CD4-positive, alpha-beta memory T cell (primary cell): ENCODE results near the gene GPR153. TPM values are rescaled to one million over a fixed set of nuclear protein-coding genes. Genes with fewer than 3 reads are reported as not detected.
A peak's percentile ranks its signal among the peaks of the same experiment; 100 is the strongest.

Source experiments
- CTCF ChIA-PET: fragments of 350-600 bp; sonication (Branson Sonifier 250); formaldehyde crosslinking; loops from one replicate; lab custom pipeline; 2021; ENCODE audit warnings: inconsistent platforms; ENCODE audit not compliant: partially characterized antibody; lab: Charles Lee
- POLR2A ChIA-PET: fragments of 350-600 bp; sonication (Branson Sonifier 250); formaldehyde crosslinking; loops from one replicate; lab custom pipeline; 2021; ENCODE audit not compliant: partially characterized antibody; lab: Charles Lee
- DNase-seq, 5 donors: peaks; one replicate each; pipeline versions ENCODE4 v3.0.0 to v3.0.0-alpha.2; 2020 to 2022; ENCODE audit warnings: mixed read lengths in 1 of 5
- H3K27ac ChIP-seq: one replicate; pipeline ENCODE4 v1.7.0; 2013; ENCODE audit warnings: low read depth, low read length
- H3K27me3 ChIP-seq: 2 replicates; pipeline ENCODE4 v1.7.0; 2013; ENCODE audit warnings: mild to moderate bottlenecking, low read length, moderate library complexity; ENCODE audit not compliant: insufficient read depth
- H3K36me3 ChIP-seq: 2 replicates; pipeline ENCODE4 v1.7.0; 2013; ENCODE audit warnings: mild to moderate bottlenecking, low read length, moderate library complexity; ENCODE audit not compliant: insufficient read depth
- H3K4me1 ChIP-seq: 2 replicates; pipeline ENCODE4 v1.7.0; 2013; ENCODE audit warnings: mild to moderate bottlenecking, low read length, moderate library complexity; ENCODE audit not compliant: insufficient read depth
- H3K4me3 ChIP-seq, 2 donors: one replicate each; pipeline ENCODE4 v1.7.0; 2013; ENCODE audit warnings: low read length in 2 of 2, mild to moderate bottlenecking in 1 of 2
- H3K9me3 ChIP-seq, 2 donors: one replicate each; pipeline ENCODE4 v1.7.0; 2013; ENCODE audit warnings: low read length in 2 of 2, control low read depth in 1 of 2; ENCODE audit not compliant: control insufficient read depth in 1 of 2
- H3K27ac Mint-ChIP-seq, 7 donors: one replicate each; pipeline ENCODE4 v1.8.0; 2020 to 2021; ENCODE audit warnings: mixed read lengths in 7 of 7, mild to moderate bottlenecking in 6 of 7, inconsistent platforms in 3 of 7, moderate library complexity in 3 of 7
- H3K27me3 Mint-ChIP-seq, 2 donors: one replicate each; pipeline ENCODE4 v1.8.0; 2020 to 2021; ENCODE audit warnings: mixed read lengths in 2 of 2
- H3K36me3 Mint-ChIP-seq, 2 donors: one replicate each; pipeline ENCODE4 v1.8.0; 2020 to 2021; ENCODE audit warnings: mixed read lengths in 2 of 2, inconsistent platforms in 1 of 2, mild to moderate bottlenecking in 1 of 2
- H3K4me1 Mint-ChIP-seq, 4 donors: one replicate each; pipeline ENCODE4 v1.8.0; 2020 to 2021; ENCODE audit warnings: mixed read lengths in 4 of 4, mild to moderate bottlenecking in 1 of 4
- H3K4me3 Mint-ChIP-seq, 8 donors: one replicate each; pipeline ENCODE4 v1.8.0; 2020 to 2021; ENCODE audit warnings: mixed read lengths in 8 of 8, mild to moderate bottlenecking in 7 of 8, moderate library complexity in 6 of 8, inconsistent platforms in 3 of 8
- H3K9me3 Mint-ChIP-seq, 8 donors: one replicate each; pipeline ENCODE4 v1.8.0; 2020 to 2021; ENCODE audit warnings: mixed read lengths in 8 of 8, mild to moderate bottlenecking in 5 of 8, inconsistent platforms in 3 of 8, moderate library complexity in 1 of 8
- intact Hi-C: fragments of 100-400 bp; cut with micrococcal nuclease; formaldehyde crosslinking; loops from one replicate; pipeline ENCODE4 v1.15.1; 2023
- polyA plus RNA-seq, 2 donors: library from polyadenylated mRNA; unstranded; fragments of 300-500 nt; fragmentation: Illumina TruSeq; gene quantifications; one replicate each; pipeline ENCODE4 v1.2.3, GENCODE V29; 2021
- total RNA-seq, 2 experiments: library from RNA; stranded (reverse); gene quantifications; one replicate each; pipeline ENCODE4 v1.2.3, GENCODE V29; 2021

GPR153 gene
- total and polyA plus RNA-seq, 4 experiments from 2014 or later: 0.32 to 0.33 TPM; not detected in 2

- H3K4me3 Mint-ChIP-seq: peak overlapping the region; percentile 61 to 83 (median 70)
- no peak overlapping the region for H3K27ac ChIP-seq
- no peaks in the 10 kb centered on the region for H3K36me3 Mint-ChIP-seq
- no peaks in the 10 kb centered on the region for H3K9me3 Mint-ChIP-seq
- no peak overlapping the region for H3K4me3 ChIP-seq
- H3K27me3 ChIP-seq: no peaks in the 10 kb centered on the region
- H3K27me3 Mint-ChIP-seq: peaks cover 0 to 3% of the 10 kb centered on the region in 2 donors
- DNase-seq: no peak
- ChIA-PET CTCF (interaction anchor here (0.5 to 4.6 kb wide), 4 partner anchors 13 to 428 kb away, joined by 3 to 20 read pairs (median 4); partner anchors contain the start of gene ICMT), POLR2A (interaction anchor here (0.6 to 1.9 kb wide), 6 partner anchors 9 to 283 kb away, joined by 3 to 8 read pairs (median 4); no protein-coding TSS in a partner anchor)
- H3K27ac Mint-ChIP-seq: peak overlapping the region in 2 of 7 donors; percentile 31 to 65
- no peaks in the 10 kb centered on the region for H3K9me3 ChIP-seq
- peaks cover 2 to 27% (median 9%) of the 10 kb centered on the region in 4 donors for H3K4me1 Mint-ChIP-seq
- H3K4me1 ChIP-seq: peaks cover 25% of the 10 kb centered on the region
- H3K36me3 ChIP-seq: no peaks in the 10 kb centered on the region
- intact Hi-C loops: loop anchor here (5.0 kb wide), 1 partner anchor 40 kb away; no protein-coding TSS in a partner anchor
These were observed 53.6 kb downstream of the GPR153 start for GRCh38 chr1:6207075-6207885.

- Mint-ChIP-seq H3K36me3 (no peaks in the 10 kb centered on the region), H3K4me1 (peaks cover 2 to 27% (median 10%) of the 10 kb centered on the region in 4 donors), H3K4me3 (peak overlapping the region; percentile 56 to 83 (median 70)), H3K27ac (peak overlapping the region in 2 of 7 donors; percentile 30 to 35), H3K9me3 (no peaks in the 10 kb centered on the region), H3K27me3 (peaks cover 0 to 3% of the 10 kb centered on the region in 2 donors)
- Histone ChIP-seq H3K4me1 (peaks cover 25% of the 10 kb centered on the region), H3K27ac (no peak overlapping the region), H3K4me3 (peak overlapping the region in 1 of 2 donors; percentile 67), H3K9me3 (no peaks in the 10 kb centered on the region), H3K36me3 (no peaks in the 10 kb centered on the region), H3K27me3 (no peaks in the 10 kb centered on the region)
- ChIA-PET CTCF (interaction anchor here (0.5 to 4.6 kb wide), 7 partner anchors 9 to 427 kb away, joined by 3 to 20 read pairs (median 3); partner anchors contain the start of genes ICMT and NOL9), POLR2A (interaction anchor here (1.1 to 1.9 kb wide), 3 partner anchors 29 to 213 kb away, joined by 4 to 8 read pairs (median 5); partner anchors contain the start of gene ICMT)
- no peak for DNase-seq
- intact Hi-C loops: loop anchor here (5.0 kb wide), 1 partner anchor 41 kb away; no protein-coding TSS in a partner anchor
These were observed 54.4 kb downstream of the GPR153 start for GRCh38 chr1:6206520-6206855.

GRCh38 chr1:6205849-6206519 lies 54.9 kb downstream of the GPR153 start, which contains the start of gene RNF207:
TSS of gene RNF207 (plus strand) at chr1:6206119. CDS start at chr1:6206536, 417 bp downstream.
- peak; percentile 50 to 78 (median 58) for DNase-seq
- Histone ChIP-seq H3K36me3 (no peaks in the 10 kb centered on the region), H3K27me3 (no peaks in the 10 kb centered on the region), H3K4me3 (peak within 1 kb of the TSS; percentile 67 to 73), H3K27ac (peak within 1 kb of the TSS; percentile 38), H3K9me3 (no peaks in the 10 kb centered on the region), H3K4me1 (peaks cover 25% of the 10 kb centered on the region)
- Mint-ChIP-seq H3K27ac (peak within 1 kb of the TSS in 4 of 7 donors; percentile 16 to 35 (median 30)), H3K36me3 (no peaks in the 10 kb centered on the region), H3K27me3 (peaks cover 0 to 3% of the 10 kb centered on the region in 2 donors), H3K4me1 (peaks cover 3 to 31% (median 11%) of the 10 kb centered on the region in 4 donors), H3K9me3 (no peaks in the 10 kb centered on the region), H3K4me3 (peak within 1 kb of the TSS; percentile 73 to 85 (median 79))
- ChIA-PET POLR2A (interaction anchor here (1.1 to 1.9 kb wide), 3 partner anchors 30 to 213 kb away, joined by 4 to 8 read pairs (median 5); partner anchors contain the start of gene ICMT), CTCF (interaction anchor here (0.8 to 4.6 kb wide), 7 partner anchors 9 to 349 kb away, joined by 3 to 20 read pairs (median 3); partner anchors contain the start of genes ICMT and NOL9)
- intact Hi-C loops: loop anchor here (5.0 kb wide), 1 partner anchor 41 kb away; no protein-coding TSS in a partner anchor

- H3K9me3 Mint-ChIP-seq: no peaks in the 10 kb centered on the region
- H3K4me3 Mint-ChIP-seq: peak overlapping the region in 1 of 8 donors; percentile 57
- no peak overlapping the region for H3K4me3 ChIP-seq
- H3K4me1 Mint-ChIP-seq: peaks cover 28 to 51% (median 39%) of the 10 kb centered on the region in 4 donors
- H3K36me3 Mint-ChIP-seq: peaks cover 5 to 17% of the 10 kb centered on the region in 2 donors
- H3K27me3 Mint-ChIP-seq: peaks cover 0 to 3% of the 10 kb centered on the region in 2 donors
- DNase-seq: no peak
- no peaks in the 10 kb centered on the region for H3K9me3 ChIP-seq
- no peak overlapping the region for H3K27ac ChIP-seq
- H3K36me3 ChIP-seq: peaks cover 4% of the 10 kb centered on the region
- intact Hi-C loops: no loop called here
- POLR2A ChIA-PET: no interaction called here
- no peak overlapping the region for H3K27ac Mint-ChIP-seq
- no peaks in the 10 kb centered on the region for H3K27me3 ChIP-seq
- CTCF ChIA-PET: interaction anchor here (1.0 to 3.0 kb wide), 2 partner anchors 14 to 42 kb away, joined by 3 to 9 read pairs; partner anchors contain the start of gene HES3
- H3K4me1 ChIP-seq: peaks cover 45% of the 10 kb centered on the region
These were observed 58.6 kb downstream of the GPR153 start for GRCh38 chr1:6202256-6202655.

- peak overlapping the region; percentile 66 to 94 (median 92) for H3K4me3 Mint-ChIP-seq
- peaks cover 31 to 58% (median 46%) of the 10 kb centered on the region in 4 donors for H3K4me1 Mint-ChIP-seq
- no peaks in the 10 kb centered on the region for H3K9me3 Mint-ChIP-seq
- H3K27me3 Mint-ChIP-seq: peaks cover 0 to 2% of the 10 kb centered on the region in 2 donors
- peak overlapping the region; percentile 86 to 97 (median 95) for H3K27ac Mint-ChIP-seq
- Histone ChIP-seq H3K36me3 (peaks cover 15% of the 10 kb centered on the region), H3K4me1 (peaks cover 43% of the 10 kb centered on the region), H3K4me3 (peak overlapping the region; percentile 53 to 84), H3K27ac (peak overlapping the region; percentile 74), H3K9me3 (no peaks in the 10 kb centered on the region), H3K27me3 (no peaks in the 10 kb centered on the region)
- peaks cover 15 to 30% of the 10 kb centered on the region in 2 donors for H3K36me3 Mint-ChIP-seq
- DNase-seq: no peak
- POLR2A ChIA-PET: interaction anchor here (0.6 to 1.7 kb wide), 6 partner anchors 35 to 502 kb away, joined by 3 read pairs; partner anchors contain the start of genes DNAJC11 and ICMT
- CTCF ChIA-PET: interaction anchor here (1.0 kb wide), 1 partner anchor 45 kb away, joined by 3 read pairs; no protein-coding TSS in a partner anchor
- intact Hi-C loops: no loop called here
These were observed 60.6 kb downstream of the GPR153 start for GRCh38 chr1:6200188-6200809.
